Panc1 (cell line): ENCODE results near the gene TMTC2. TPM values are rescaled to one million over a fixed set of nuclear protein-coding genes. Genes with fewer than 3 reads are reported as not detected.

Source experiments
- ATAC-seq: fragments of 200-7000 bp; cut with Tn5 transposase; 2 replicates; pipeline ENCODE4 v1.9.1; 2020; ENCODE audit warnings: mild to moderate bottlenecking, moderate library complexity
- BruUV-seq: library from RNA; stranded (reverse); fragments of 400-500 nt; replicated peaks from 2 replicates; lab custom pipeline; 2021; lab: Mats Ljungman, UMichigan
- CTCF ChIA-PET: fragments of 300-600 bp; sonication (Branson Sonifier 250); formaldehyde crosslinking; loops from one replicate; lab custom pipeline; 2022; ENCODE audit warnings: antibody characterized with exemption; lab: Charles Lee
- POLR2A ChIA-PET: fragments of 300-600 bp; sonication (Branson Sonifier 250); formaldehyde crosslinking; loops from one replicate; lab custom pipeline; 2022; ENCODE audit warnings: antibody characterized with exemption; lab: Charles Lee
- DNase-seq: peaks from one replicate; pipeline ENCODE4 v3.0.0-alpha.2; 2010; ENCODE audit warnings: low read depth, low spot score
- H3K27ac ChIP-seq: 2 replicates; pipeline ENCODE4 v1.5.1; 2011; ENCODE audit warnings: mild to moderate bottlenecking, low read length, inconsistent platforms
- H3K27me3 ChIP-seq: fragments of 200-500 bp; sonication (Bioruptor generic); 2 replicates; pipeline ENCODE4 v1.6.0; 2014; ENCODE audit warnings: low read length, inconsistent platforms; ENCODE audit not compliant: control insufficient read depth, insufficient read depth
- H3K36me3 ChIP-seq: fragments of 200-500 bp; sonication (Bioruptor generic); 2 replicates; pipeline ENCODE4 v1.5.1; 2014; ENCODE audit warnings: inconsistent platforms, mild to moderate bottlenecking, low read length, moderate library complexity; ENCODE audit not compliant: control insufficient read depth, insufficient read depth
- H3K4me1 ChIP-seq: 2 replicates; pipeline ENCODE4 v1.5.1; 2011; ENCODE audit warnings: inconsistent platforms, mild to moderate bottlenecking, low read length, moderate library complexity; ENCODE audit not compliant: control insufficient read depth, insufficient read depth
- H3K4me3 ChIP-seq, 2 experiments: 2 replicates each; pipeline ENCODE4 v1.5.1; 2011 to 2012; ENCODE audit warnings: low read depth in 2 of 2, low read length in 2 of 2, mild to moderate bottlenecking in 2 of 2, inconsistent platforms in 1 of 2, moderate library complexity in 1 of 2
- H3K9me3 ChIP-seq: fragments of 200-500 bp; sonication (Bioruptor generic); 2 replicates; pipeline ENCODE4 v1.5.1; 2014; ENCODE audit warnings: low read depth, mild to moderate bottlenecking, inconsistent platforms, low read length, moderate library complexity; ENCODE audit not compliant: control insufficient read depth, insufficient read depth
- POLR2AphosphoS5 ChIP-seq: IDR thresholded peaks from 2 replicates; pipeline ENCODE4 v1.6.1; 2012; ENCODE audit warnings: mild to moderate bottlenecking, low read depth, low read length, moderate library complexity
- SIN3A ChIP-seq: IDR thresholded peaks from 2 replicates; pipeline ENCODE4 v1.6.1; 2012; ENCODE audit warnings: low read depth, mild to moderate bottlenecking, low read length, moderate library complexity, borderline replicate concordance; ENCODE audit not compliant: insufficient read depth
- TCF7L2 ChIP-seq: IDR thresholded peaks from 2 replicates; pipeline ENCODE4 v1.6.1; 2011; ENCODE audit warnings: mild to moderate bottlenecking, low read depth, low read length, inconsistent platforms
- in situ Hi-C: cut with HindIII; loops from 2 replicates; pipeline ENCODE4 v1.10.0; 2016; ENCODE audit warnings: low sequenced_read_pairs, low pct_unique_long_range_greater_than_20kb
- intact Hi-C: fragments of 100-400 bp; cut with micrococcal nuclease; formaldehyde crosslinking; loops from one replicate; pipeline ENCODE4 v1.10.0; 2022; ENCODE audit not compliant: unreplicated experiment
- total RNA-seq: library from RNA; stranded (reverse); gene quantifications from one replicate; pipeline ENCODE4 v1.2.1, GENCODE V29; 2021; ENCODE audit not compliant: unreplicated experiment
- TF ChIP-seq, protein P1 (sequence below): fragments of 450-650 bp; IDR thresholded peaks from 2 replicates; pipeline ENCODE4 v1.5.1; 2017; ENCODE audit warnings: mild to moderate bottlenecking
- TF ChIP-seq, protein P2 (sequence below), 2 experiments: IDR thresholded peaks; 2 replicates each; pipeline ENCODE4 v1.6.1; 2011 to 2012; ENCODE audit warnings: low read depth in 2 of 2, control low read depth in 1 of 2, low read length in 1 of 2, mild to moderate bottlenecking in 1 of 2, moderate library complexity in 1 of 2; ENCODE audit not compliant: insufficient read depth in 1 of 2

The TMTC2 gene
- total RNA-seq, 1 experiment from 2014 or later = 5.7 TPM

DNA sequence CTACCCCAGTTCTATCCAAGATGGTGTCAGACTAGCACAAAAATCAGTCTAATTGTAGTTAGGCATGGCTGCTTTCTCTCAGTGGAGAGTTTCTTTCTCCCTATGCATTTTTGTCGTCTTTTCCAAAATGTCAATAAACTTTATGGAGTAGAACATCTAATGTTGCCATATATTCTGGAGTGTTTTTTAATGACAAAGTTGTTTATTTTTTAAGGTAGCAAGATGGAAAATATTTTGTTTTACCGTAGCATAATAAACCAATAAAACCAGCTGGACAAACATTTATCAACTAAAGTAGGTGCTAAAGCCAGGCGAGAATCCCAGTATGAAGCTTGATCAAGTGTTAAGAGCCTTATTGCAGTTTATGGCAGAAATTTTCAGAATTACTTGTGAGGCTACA is 146.3 kb downstream of the TMTC2 start:
- ATAC-seq (no peak), DNase-seq (no peak)
- ChIA-PET POLR2A (no interaction called here), CTCF (no interaction called here)
- Histone ChIP-seq H3K9me3 (no peaks in the 10 kb centered on the region), H3K4me1 (no peaks in the 10 kb centered on the region), H3K4me3 (no peak overlapping the region), H3K27me3 (no peaks in the 10 kb centered on the region), H3K36me3 (no peaks in the 10 kb centered on the region), H3K27ac (no peak overlapping the region)
- intact Hi-C loops (no loop called here), in situ Hi-C loops (no loop called here)
- TF ChIP-seq, protein P1, sequence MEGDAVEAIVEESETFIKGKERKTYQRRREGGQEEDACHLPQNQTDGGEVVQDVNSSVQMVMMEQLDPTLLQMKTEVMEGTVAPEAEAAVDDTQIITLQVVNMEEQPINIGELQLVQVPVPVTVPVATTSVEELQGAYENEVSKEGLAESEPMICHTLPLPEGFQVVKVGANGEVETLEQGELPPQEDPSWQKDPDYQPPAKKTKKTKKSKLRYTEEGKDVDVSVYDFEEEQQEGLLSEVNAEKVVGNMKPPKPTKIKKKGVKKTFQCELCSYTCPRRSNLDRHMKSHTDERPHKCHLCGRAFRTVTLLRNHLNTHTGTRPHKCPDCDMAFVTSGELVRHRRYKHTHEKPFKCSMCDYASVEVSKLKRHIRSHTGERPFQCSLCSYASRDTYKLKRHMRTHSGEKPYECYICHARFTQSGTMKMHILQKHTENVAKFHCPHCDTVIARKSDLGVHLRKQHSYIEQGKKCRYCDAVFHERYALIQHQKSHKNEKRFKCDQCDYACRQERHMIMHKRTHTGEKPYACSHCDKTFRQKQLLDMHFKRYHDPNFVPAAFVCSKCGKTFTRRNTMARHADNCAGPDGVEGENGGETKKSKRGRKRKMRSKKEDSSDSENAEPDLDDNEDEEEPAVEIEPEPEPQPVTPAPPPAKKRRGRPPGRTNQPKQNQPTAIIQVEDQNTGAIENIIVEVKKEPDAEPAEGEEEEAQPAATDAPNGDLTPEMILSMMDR = no peak
- TF ChIP-seq SIN3A (no peak), TCF7L2 (no peak), POLR2AphosphoS5 (no peak)
- TF ChIP-seq, protein P2, sequence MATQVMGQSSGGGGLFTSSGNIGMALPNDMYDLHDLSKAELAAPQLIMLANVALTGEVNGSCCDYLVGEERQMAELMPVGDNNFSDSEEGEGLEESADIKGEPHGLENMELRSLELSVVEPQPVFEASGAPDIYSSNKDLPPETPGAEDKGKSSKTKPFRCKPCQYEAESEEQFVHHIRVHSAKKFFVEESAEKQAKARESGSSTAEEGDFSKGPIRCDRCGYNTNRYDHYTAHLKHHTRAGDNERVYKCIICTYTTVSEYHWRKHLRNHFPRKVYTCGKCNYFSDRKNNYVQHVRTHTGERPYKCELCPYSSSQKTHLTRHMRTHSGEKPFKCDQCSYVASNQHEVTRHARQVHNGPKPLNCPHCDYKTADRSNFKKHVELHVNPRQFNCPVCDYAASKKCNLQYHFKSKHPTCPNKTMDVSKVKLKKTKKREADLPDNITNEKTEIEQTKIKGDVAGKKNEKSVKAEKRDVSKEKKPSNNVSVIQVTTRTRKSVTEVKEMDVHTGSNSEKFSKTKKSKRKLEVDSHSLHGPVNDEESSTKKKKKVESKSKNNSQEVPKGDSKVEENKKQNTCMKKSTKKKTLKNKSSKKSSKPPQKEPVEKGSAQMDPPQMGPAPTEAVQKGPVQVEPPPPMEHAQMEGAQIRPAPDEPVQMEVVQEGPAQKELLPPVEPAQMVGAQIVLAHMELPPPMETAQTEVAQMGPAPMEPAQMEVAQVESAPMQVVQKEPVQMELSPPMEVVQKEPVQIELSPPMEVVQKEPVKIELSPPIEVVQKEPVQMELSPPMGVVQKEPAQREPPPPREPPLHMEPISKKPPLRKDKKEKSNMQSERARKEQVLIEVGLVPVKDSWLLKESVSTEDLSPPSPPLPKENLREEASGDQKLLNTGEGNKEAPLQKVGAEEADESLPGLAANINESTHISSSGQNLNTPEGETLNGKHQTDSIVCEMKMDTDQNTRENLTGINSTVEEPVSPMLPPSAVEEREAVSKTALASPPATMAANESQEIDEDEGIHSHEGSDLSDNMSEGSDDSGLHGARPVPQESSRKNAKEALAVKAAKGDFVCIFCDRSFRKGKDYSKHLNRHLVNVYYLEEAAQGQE (IDR thresholded peaks at IDR 0.05; ENCODE audit: insufficient read depth in 1 of 2, low read depth in 2 of 2, low read length in 1 of 2) = no peak
- no TSS peak for BruUV-seq

DNA sequence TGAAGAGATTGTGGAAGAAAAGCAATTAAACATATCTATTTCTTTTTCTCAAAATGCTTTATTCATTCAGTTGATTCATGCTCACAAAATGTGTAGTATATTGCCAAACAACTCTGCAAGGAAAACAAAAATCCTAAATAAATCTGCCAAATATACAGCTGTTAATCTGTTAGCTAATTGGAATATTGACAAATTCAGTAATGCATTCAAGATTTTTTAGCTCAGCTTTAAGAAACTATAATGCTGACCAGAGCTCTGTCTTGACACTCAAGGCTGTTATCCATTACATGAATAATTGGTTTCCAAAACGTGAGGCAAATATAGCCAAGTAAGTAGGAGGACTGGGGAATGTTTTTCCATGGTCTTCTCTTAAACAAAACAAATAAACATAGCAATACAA is 146.8 kb downstream of the TMTC2 start:
- ChIA-PET POLR2A (no interaction called here), CTCF (no interaction called here)
- Histone ChIP-seq H3K4me3 (no peak overlapping the region), H3K4me1 (no peaks in the 10 kb centered on the region), H3K27ac (no peak overlapping the region), H3K36me3 (no peaks in the 10 kb centered on the region), H3K27me3 (no peaks in the 10 kb centered on the region), H3K9me3 (no peaks in the 10 kb centered on the region)
- DNase-seq (no peak), ATAC-seq (no peak)
- no TSS peak for BruUV-seq
- no peak for TF ChIP-seq TCF7L2
- no peak for TF ChIP-seq SIN3A
- TF ChIP-seq, protein P2 (IDR thresholded peaks at IDR 0.05; ENCODE audit: insufficient read depth in 1 of 2, low read depth in 2 of 2, low read length in 1 of 2) = no peak
- TF ChIP-seq POLR2AphosphoS5 = no peak
- TF ChIP-seq, protein P1 = no peak
- intact Hi-C loops = no loop called here
- in situ Hi-C loops = no loop called here
